T-helper 17 cell (primary cell): ENCODE measurements around the gene SPDYE8. TPM values are rescaled to one million over a fixed set of nuclear protein-coding genes. Genes with fewer than 3 reads are reported as not detected.
"Not testable (repeated sequence)": the region's sequence is repeated elsewhere in the genome, so short reads cannot be mapped to it uniquely, and the experiment has no call there.

Experiments
- ATAC-seq: fragments of 150-1000 bp; cut with Tn5 transposase; 2 replicates; pipeline ENCODE4 v1.10.0; 2021; ENCODE audit warnings: mild to moderate bottlenecking, moderate library complexity
- DNase-seq, 3 donors: peaks; one replicate each; pipeline versions ENCODE4 v3.0.0 to v3.0.0-alpha.2; 2020 to 2021
- H3K9me3 ChIP-seq: one replicate; pipeline ENCODE4 v1.7.0; 2013; ENCODE audit warnings: low read length, mild to moderate bottlenecking; ENCODE audit not compliant: control insufficient read depth, poor library complexity, severe bottlenecking
- H3K27ac Mint-ChIP-seq: one replicate; pipeline ENCODE4 v1.8.0; 2022; ENCODE audit warnings: mild to moderate bottlenecking, moderate library complexity, mixed read lengths
- H3K27me3 Mint-ChIP-seq: one replicate; pipeline ENCODE4 v1.8.0; 2022; ENCODE audit warnings: mixed read lengths
- H3K36me3 Mint-ChIP-seq: one replicate; pipeline ENCODE4 v1.8.0; 2022; ENCODE audit warnings: low read depth, mixed read lengths
- H3K4me1 Mint-ChIP-seq: one replicate; pipeline ENCODE4 v1.8.0; 2022; ENCODE audit warnings: mild to moderate bottlenecking, mixed read lengths
- H3K4me3 Mint-ChIP-seq: one replicate; pipeline ENCODE4 v1.8.0; 2022; ENCODE audit warnings: mild to moderate bottlenecking, moderate library complexity, mixed read lengths
- total RNA-seq, 4 donors: library from RNA in 2 of 4; stranded (reverse) in 2 of 4; gene quantifications; one replicate each; pipeline ENCODE4 v1.2.3 and lab custom pipeline; 2022 to 2026

The SPDYE8 gene
- total RNA-seq, 2 donors from 2014 or later: not detected

- H3K9me3 ChIP-seq, H3K27ac Mint-ChIP-seq, H3K4me3 Mint-ChIP-seq, H3K36me3 Mint-ChIP-seq, H3K4me1 Mint-ChIP-seq, H3K27me3 Mint-ChIP-seq, DNase-seq, ATAC-seq: not testable (repeated sequence)
Measured at GRCh38 chr7:72974781-72975180, 54.8 kb downstream of the SPDYE8 start.

GRCh38 chr7:72971505-72971904 lies 58.1 kb downstream of the SPDYE8 start:
- ATAC-seq: not testable (repeated sequence)

More at GRCh38 chr7:72971505-72971904, 58.1 kb downstream of the SPDYE8 start:
- H3K4me3 Mint-ChIP-seq, H3K36me3 Mint-ChIP-seq, DNase-seq, H3K4me1 Mint-ChIP-seq, H3K9me3 ChIP-seq, H3K27me3 Mint-ChIP-seq, H3K27ac Mint-ChIP-seq: not testable (repeated sequence)

Other genes with a start within 250 kb of the SPDYE8 start
- gene TYW1B, start 201.6 kb downstream of the SPDYE8 start, total RNA-seq: 1 to 10 TPM; 4.8 TPM
- gene POM121, start 104.7 kb downstream of the SPDYE8 start, total RNA-seq: 10 to 100 TPM; 58.8 to 63.0 TPM
- gene TRIM74, start 60.3 kb downstream of the SPDYE8 start, total RNA-seq: 1 to 10 TPM; 1.1 to 3.1 TPM
- not detected for gene SPDYE11, start 28.1 kb upstream of the SPDYE8 start, total RNA-seq
- gene SPDYE9, start 56.3 kb upstream of the SPDYE8 start, total RNA-seq: not detected